ENCODE measurements around the gene MAPK1. TPM values are rescaled to one million over a fixed set of nuclear protein-coding genes. Genes with fewer than 3 reads are reported as not detected.

MAPK1 gene
- total RNA-seq, 4 donors from 2014 or later, result 45.3 to 122 (median 75.2) TPM

GRCh38 chr22:21761994-21762680, 105.3 kb downstream of the MAPK1 start:
- Histone ChIP-seq H3K27me3 (no peaks in the 10 kb centered on the region), H3K4me3 (no peak overlapping the region), H3K9me3 (no peaks in the 10 kb centered on the region), H3K4me1 (no peaks in the 10 kb centered on the region), H3K36me3 (no peaks in the 10 kb centered on the region), H3K27ac (no peak overlapping the region)
- no peak for TF ChIP-seq POLR2A (IDR thresholded peaks at IDR 0.05)
- intact Hi-C loops (cut with DNase I; ENCODE audit: low total_unique reads), result no loop called here
- no peak for DNase-seq

- no peaks in the 10 kb centered on the region for H3K4me1 ChIP-seq
- H3K4me3 ChIP-seq, result no peak overlapping the region
- TF ChIP-seq CTCF (IDR thresholded peaks at IDR 0.05) (no peak), POLR2A (IDR thresholded peaks at IDR 0.05) (no peak)
- intact Hi-C loops (cut with DNase I; ENCODE audit: low total_unique reads), result no loop called here
- H3K36me3 ChIP-seq, result no peaks in the 10 kb centered on the region
- no peaks in the 10 kb centered on the region for H3K27me3 ChIP-seq
- no peak overlapping the region for H3K27ac ChIP-seq
- no peaks in the 10 kb centered on the region for H3K9me3 ChIP-seq
- DNase-seq, result no peak
Measured at GRCh38 chr22:21761086-21761485, 106.4 kb downstream of the MAPK1 start.

- H3K36me3 ChIP-seq, result no peaks in the 10 kb centered on the region
- no peak for TF ChIP-seq POLR2A (IDR thresholded peaks at IDR 0.05)
- no peak for TF ChIP-seq CTCF (IDR thresholded peaks at IDR 0.05)
- H3K27me3 ChIP-seq, result no peaks in the 10 kb centered on the region
- H3K4me1 ChIP-seq, result no peaks in the 10 kb centered on the region
- no peak overlapping the region for H3K27ac ChIP-seq
- DNase-seq, result no peak
- H3K4me3 ChIP-seq, result no peak overlapping the region
- intact Hi-C loops (cut with DNase I; ENCODE audit: low total_unique reads), result no loop called here
- H3K9me3 ChIP-seq, result no peaks in the 10 kb centered on the region
Measured at GRCh38 chr22:21760640-21761039, 106.8 kb downstream of the MAPK1 start.

- Histone ChIP-seq H3K27ac (no peak overlapping the region), H3K36me3 (no peaks in the 10 kb centered on the region), H3K9me3 (no peaks in the 10 kb centered on the region), H3K4me3 (no peak overlapping the region), H3K4me1 (no peaks in the 10 kb centered on the region), H3K27me3 (no peaks in the 10 kb centered on the region)
- no peak for DNase-seq
- TF ChIP-seq POLR2A (IDR thresholded peaks at IDR 0.05), result no peak
- no peak for TF ChIP-seq CTCF (IDR thresholded peaks at IDR 0.05)
- intact Hi-C loops (cut with DNase I; ENCODE audit: low total_unique reads), result no loop called here
Measured at GRCh38 chr22:21759646-21760376, 107.6 kb downstream of the MAPK1 start.

GRCh38 chr22:21759093-21759492, 108.4 kb downstream of the MAPK1 start:
- DNase-seq, result no peak
- no peaks in the 10 kb centered on the region for H3K9me3 ChIP-seq
- no peaks in the 10 kb centered on the region for H3K27me3 ChIP-seq
- no peak for TF ChIP-seq POLR2A (IDR thresholded peaks at IDR 0.05)
- no peak for TF ChIP-seq CTCF (IDR thresholded peaks at IDR 0.05)
- no peaks in the 10 kb centered on the region for H3K4me1 ChIP-seq
- no peaks in the 10 kb centered on the region for H3K36me3 ChIP-seq
- no peak overlapping the region for H3K4me3 ChIP-seq
- H3K27ac ChIP-seq, result no peak overlapping the region
- intact Hi-C loops (cut with DNase I; ENCODE audit: low total_unique reads), result no loop called here

Data from uterus (tissue), 4 donors.